NCI-H1436 (cell line): Measurements from ENCODE around the gene CCNG2.
A peak's percentile ranks its signal among the peaks of the same experiment; 100 is the strongest.

Experiments used
- DNase-seq: peaks from one replicate; lab custom pipeline; 2025; lab: John Stamatoyannopoulos, UW

The CCNG2 gene

DNA sequence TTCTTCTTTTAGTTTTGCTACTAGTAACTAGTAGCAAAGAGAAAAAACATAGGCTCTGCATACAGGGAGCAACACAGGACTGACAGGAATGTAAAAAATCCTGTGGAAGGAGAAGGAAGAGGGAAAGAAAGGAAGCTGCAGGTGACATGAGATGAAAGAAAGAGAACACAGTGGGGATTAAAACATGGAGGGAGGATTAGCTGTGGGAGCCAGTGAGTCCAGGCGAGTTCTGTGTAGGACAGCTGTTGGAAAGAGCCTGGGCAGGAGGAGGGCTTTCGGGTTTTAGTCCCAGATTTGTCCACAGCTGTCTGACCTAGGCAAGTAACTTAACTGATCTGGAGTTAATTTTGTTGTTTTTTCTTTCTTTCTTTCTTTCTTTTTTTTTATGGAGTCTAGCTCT lies 21.6 kb downstream of the CCNG2 start:
- no peak for DNase-seq

DNA sequence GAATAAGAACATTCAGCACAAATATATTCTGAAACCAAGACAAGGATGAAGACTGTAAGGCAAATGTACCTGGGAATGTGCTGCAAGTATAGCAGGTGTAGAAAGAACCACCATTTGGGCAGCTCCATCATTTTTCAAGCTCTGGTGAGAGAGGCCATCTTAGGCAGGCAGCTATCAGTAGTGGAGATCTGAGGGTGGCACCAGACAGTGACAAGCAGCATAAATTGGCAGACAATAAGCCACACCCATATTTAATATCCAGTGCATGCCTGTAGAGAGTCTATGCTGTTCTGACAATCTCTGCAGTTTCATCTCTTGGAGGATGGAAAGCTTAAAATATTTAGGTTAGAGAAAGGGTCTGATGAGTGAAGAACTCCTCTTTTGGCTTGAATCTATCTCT lies 22.5 kb downstream of the CCNG2 start:
- DNase-seq: no peak

DNA sequence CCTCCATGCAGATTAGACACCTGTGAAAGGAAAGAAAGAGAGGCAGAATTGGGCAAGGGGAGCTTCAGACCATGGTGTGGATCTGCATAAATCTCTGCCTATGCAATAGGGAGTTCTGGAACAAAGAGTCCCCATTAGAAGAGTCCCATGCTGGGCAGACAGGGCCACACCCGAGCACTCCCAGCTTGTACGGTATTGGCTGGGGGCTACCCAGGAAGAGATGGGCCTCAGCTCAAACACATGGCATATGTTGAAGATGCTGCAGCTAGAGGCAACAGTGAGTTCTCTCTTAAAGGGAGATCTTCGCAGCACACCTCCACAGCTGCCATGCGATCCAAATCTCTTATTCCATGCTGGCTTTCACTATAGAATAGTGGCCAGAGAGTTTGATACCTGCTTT lies 24.7 kb downstream of the CCNG2 start:
- no peak for DNase-seq

DNA sequence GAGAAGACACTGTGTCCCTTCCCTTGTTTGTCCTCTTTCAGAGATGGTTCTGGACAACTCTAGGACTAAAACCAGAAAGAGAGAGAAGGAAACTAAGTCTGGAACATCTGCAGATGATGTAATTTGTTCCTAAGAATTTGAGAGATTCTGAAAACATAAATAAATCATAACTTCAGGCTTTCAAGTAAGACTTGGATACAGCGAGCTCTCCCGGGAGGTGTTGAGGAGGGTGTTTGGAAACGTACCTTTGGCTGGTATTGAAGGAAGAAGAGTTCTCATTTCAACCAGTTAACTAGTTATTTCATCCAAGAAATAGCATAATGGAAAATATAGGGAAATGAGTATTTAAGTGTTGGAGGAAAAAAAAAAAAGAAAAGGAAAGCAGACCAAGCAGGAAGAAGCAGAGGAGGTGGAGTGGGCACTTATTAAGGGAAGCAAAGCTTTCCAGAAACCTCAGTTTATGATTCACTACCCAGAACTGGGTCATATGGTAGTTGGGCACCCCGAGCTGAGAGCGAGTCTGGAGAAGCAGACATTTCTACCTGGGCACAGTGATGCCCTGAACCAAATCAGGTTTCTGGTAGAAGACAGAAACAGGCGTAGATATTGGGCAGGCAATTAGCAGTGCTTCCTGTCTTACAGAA lies 26.9 kb downstream of the CCNG2 start:
- no peak for DNase-seq

DNA sequence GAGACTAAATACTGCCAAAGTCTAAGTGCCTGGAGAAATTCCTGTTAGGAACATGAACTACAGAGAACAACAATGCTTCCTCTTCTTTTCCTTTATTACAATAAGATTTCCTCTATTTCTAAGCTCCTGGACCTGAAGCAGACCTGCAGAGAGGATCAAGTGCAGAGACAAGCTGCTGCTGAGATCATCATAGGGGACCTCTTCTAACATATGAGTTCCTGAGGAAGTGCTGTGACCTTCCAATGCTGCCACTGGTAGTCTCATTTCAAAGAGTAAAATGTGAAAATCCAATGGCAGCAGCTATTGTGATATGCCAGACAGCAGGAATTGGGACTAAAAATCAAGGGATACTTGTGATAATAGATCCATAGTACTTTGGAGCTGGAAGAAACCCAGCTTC lies 28.0 kb downstream of the CCNG2 start:
- no peak for DNase-seq

DNA sequence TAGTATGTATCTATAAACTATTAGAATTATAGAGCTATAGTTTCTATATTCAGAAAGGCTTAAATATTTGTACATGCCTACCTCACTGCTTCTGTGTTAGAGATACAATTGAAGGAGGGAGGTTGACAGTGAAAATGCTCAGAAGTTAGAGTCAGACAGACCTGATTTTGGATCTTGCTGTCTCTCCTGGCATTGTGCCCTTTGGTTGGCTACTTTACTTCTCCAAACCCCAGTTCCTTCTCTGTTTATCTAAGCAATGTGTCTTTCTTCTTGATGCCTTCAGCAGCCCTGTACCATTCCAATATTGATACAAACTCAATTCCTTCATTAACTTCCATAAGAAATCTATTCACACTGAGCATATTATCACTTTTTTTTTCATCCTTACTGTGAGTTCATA lies 28.7 kb downstream of the CCNG2 start:
- DNase-seq: no peak

DNA sequence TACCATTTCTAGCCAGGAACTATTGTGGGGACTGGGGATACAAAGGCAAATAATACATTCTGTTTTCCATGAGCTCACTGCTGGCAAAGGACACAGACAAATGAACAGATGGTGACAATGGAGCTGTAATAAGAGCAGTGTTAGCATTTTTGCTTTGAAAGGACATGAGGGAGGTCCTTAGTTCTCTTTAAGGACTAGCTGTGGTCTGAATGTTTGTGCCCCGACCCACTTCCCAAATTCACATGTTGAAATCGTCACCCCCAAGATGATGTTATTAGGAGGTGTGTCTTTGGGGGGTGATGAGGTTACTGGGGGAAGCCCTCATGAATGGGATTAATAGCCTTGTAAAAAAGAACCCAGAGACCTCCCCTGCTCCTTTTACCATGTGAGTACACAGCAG lies 30.3 kb downstream of the CCNG2 start:
- peak; percentile 0 for DNase-seq

DNA sequence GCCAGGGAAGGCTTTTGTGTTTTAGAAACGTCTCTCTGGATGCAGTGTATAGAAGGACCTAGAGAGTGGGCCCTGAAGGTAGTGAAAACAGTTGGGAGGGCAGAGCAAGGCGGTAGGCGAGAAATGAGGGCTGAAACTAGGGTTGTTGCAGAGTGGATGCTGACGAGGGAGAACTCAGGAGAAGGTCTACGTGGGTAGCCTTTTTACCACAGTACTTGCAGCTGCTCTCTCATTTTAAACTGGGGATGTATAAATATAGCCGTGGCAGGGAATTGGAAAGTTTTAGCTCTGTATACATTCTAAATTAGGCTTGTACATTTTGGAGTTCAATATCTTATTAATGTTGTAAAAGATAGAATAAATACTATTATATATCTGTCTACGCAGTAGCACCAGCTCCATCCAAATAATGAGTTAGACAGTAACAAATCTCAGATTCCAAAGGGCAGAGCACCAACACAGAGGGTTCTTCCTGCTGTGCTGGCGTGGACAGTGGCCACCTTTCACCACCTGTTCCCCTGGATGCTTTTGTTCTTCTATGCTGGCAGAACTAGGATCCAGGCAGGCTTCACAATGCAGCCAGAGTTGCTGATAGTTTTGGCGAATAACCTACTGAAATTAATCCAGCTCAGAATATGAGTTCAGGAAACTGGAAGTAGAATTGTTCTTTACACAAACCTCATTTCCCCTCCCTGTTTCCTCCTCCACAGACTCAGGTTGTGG lies 31.7 kb downstream of the CCNG2 start:
- no peak for DNase-seq

DNA sequence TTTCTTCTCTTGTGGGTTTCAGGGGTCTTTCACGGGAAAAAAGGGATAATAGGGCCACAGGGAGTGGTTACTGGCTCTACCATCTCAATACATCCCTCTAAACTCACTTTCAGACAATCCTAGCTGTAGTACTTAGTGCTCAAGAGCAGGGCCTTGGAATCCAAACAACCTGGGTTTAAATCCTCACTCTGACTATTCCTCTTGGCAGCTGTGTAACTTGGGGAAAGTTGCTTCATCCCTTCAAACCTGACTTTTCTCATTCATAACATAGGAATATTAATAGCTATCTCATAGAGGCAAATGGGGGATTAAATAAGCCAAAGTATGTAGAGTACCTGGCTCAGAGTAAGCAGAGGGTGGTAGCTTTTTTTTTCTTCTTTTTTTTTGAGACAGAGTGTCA lies 32.4 kb downstream of the CCNG2 start:
- no peak for DNase-seq

DNA sequence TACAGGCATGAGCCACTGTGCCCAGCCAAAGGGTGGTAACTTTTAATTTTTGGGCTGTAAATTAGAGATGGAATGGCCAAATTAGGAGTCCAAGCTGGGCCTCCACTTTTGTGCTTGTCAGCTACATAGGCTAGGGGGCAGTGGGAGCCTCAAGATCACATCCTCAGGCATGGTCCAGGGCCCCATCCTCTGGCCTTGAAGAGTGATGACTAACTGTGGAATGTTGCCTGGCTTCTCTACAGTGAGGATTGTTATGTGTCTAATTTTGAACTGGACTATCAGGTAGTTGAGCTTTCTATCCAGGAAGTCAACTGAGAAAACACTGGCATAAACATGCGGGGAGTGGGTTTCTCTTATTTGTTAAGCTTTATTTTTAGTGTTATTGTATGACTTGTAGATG lies 33.0 kb downstream of the CCNG2 start:
- DNase-seq: no peak

DNA sequence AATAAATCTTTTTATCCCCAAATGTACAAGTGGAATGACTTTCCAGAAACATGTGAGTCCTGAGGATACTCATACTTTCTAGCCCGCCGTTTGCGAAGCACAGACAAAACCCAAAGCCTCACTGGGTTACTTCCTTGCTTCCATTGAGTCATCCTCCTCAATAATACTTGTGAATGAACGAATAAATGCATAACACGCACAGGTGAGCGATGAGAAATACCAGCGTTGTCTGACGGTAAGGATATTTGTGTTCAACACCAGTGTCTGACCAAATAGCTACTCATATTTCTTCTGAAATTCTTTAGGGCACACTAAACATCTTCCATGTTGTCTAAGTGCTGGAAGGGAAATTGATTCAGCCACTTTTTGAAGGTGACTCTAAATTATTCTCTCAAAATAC lies 36.0 kb downstream of the CCNG2 start:
- DNase-seq: no peak

DNA sequence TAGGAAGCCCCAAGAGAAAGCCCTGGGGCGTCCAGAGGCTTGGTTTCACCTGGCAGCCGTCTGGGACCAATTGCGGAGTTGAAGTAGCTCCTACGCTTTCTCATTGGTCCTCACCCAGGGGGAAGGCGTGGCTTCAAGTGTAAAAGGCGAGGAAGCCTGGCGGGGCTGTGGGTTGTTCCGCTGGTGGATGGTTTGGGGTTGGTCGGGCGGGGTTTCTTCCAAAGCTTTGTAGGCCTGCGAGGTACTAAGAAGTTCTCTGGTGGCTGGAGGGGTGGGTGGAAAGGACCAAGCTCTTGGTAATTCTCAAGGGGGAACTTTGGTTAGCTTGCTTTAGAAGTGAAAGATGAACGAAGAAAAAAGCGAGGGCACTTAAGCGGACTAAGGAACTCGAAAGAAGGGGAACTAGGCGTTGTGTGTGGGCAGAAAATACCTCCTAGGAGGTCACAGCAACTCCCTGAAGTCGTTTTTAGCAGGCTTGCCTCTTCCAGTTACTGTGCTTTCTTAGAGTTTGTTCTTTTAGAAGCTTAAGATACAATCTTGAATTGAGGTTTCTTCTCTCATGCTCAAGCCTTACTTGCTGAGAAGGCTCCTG lies 36.6 kb downstream of the CCNG2 start:
- no peak for DNase-seq

DNA sequence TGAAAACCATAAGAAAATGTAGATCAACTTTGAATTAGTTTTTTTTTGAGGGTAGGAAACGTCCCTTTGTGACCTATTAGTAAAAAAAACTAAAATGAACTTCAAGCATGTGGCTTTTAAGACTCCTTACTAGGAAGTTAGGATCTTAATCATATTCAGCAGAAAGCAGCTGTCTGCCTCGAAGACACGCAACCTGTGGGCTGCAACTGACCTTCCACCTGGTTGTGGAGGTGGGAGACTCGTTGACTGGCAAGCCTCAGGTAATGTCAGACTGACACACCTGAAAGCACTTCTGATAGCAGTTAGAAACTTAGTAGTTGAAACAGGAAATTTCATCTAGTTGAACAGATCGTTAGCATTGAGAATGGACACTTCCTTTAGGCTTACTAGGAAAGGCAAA lies 37.4 kb downstream of the CCNG2 start:
- DNase-seq: no peak

DNA sequence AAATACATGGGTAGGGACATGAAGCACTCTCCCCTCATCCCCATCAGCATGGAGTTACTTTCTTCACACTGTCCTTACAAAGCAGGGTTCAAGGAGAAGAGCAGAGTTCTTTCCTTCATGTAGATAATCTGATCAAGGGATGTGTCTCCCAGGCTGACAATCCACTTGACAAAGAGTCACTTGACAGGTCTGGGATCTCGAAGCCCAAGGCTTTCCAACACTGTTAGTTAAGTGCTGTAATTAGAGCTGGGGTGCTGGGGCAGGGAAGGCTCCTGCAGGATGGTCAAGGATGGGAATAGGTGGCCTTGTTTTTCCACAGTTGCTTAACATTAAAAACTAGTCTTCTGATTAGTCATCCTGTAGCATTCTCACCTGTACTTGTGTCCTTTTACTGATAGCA lies 38.0 kb downstream of the CCNG2 start:
- no peak for DNase-seq

DNA sequence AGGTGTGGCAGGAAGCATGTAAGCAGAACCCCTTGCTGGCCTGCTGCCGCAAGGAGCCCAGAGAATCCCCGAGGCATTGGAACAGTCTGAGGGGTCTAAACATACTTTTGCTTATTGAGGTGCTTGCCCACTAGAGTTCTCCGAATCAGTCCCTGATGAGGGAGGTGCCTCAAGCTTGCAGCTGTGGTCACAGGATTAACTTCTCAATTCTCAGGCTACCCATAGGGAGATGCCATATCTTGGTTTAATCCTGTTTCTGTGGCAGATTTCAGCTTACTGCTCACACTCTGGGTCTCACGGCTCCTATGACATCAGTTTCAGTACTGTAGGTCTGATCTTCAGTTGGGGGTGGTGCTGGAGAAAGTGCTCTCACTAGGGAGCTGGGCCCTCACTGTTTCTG lies 39.9 kb downstream of the CCNG2 start:
- DNase-seq: no peak

DNA sequence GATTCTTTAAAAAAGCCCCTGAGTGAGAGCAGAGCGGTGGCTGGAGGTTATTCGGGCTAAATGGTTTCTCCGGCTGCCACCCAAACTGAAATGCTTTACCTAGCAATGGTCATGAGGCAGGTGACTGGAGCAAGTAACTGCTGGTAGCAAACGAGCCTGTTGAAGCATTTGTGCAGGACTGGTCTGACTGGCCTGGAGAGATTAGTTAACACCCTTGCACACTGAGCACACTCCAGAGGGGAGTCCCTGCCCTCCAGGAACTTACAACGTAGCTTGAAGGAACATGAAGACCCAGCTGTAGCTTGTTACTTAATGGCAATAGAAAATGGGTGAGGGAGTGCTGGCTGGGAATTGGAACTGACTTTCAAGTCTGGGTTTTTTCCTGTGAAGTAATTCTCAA lies 40.4 kb downstream of the CCNG2 start:
- no peak for DNase-seq

DNA sequence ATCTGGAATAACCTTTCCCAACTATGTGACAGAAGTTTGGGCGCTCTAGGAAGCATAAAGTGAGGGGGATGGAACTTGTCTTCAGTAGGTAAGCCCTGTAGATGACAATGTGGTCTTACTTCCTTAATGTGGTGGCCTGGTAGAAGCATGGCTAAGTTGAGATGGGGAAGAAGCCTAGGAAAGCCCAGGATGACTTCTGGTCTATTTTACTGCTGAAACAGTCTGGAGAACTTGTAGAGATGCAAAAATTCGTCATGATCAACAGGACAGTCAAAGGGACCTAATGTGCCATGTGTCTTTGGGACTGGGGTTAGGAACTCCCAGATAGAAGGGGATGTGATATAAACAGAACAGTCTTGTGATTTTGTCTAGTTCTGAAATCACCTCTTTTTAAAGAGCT lies 40.8 kb downstream of the CCNG2 start:
- DNase-seq: no peak

DNA sequence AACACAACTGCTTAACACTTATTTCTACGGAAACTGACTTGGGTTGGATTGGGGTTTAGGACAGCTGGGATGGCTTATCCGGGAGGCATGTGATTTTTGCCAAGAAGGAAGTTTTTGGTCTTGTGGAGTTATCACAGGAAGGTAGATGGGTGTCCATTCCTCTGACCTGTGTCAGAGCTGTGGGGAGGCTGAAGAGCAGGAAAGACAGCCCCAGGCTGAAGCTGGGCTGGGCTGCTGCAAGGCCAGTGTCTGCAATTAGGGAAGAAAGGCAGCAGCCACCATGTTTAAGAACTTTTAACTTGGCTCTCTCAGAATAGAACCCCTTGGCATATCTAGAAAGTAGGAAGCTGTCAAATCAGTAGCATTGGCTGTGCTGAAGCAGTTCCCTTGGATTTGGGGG lies 42.3 kb downstream of the CCNG2 start:
- DNase-seq: no peak

DNA sequence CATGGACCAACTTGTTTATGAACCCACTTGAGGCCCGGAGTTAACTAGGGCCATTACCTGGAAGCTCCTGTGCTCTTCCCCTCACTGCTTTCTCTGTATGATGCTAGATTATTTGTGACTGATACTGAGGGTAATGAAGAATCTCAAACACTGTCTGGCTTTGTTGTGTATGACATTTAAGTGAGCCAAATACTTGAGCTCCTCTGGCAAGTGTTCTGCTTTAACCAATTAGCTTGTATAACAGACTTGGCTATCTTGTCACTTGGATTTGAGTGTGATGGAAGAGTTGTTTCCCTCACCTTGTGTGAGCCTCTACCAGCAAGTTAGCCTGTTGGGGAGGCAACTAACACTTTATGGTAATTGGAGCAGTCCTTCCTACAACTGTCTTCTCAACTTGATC lies 42.7 kb downstream of the CCNG2 start:
- DNase-seq: no peak

DNA sequence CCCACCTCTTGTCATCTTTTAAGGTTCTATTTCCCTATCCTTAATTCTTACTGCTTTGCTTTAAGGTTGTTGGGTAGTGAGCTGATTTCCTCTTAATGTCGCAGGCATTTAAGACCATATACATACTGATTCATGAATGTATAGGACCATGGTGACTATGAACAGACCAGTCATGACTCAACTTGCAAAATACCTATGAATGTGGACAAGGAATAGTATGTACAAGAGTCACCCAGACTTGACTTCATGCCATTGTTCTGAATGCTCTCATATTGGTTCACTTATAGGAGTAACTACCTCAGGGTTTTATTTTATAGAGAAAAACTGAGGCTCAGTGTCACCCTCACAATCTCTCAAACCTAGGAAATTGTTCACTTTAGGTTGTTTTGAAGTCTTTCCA lies 44.3 kb downstream of the CCNG2 start:
- DNase-seq: no peak

DNA sequence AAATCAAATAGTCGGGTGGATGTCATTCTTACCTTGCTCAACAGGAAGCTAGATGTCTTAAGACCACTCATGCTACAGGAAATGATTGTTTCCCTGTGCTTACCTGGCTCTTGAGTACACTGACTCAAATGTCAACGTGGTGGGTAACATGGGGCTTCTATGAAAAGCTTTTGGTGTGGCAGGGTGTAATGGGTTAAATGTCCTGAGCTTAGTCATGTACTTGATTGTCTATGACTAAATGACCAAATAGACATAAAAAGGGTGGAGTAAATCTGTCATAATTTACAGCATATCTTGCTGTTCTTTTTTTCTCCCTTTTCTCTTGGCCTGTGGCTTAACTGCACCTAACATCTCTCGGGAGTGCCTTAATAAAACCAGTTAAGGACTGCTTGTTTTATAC lies 44.9 kb downstream of the CCNG2 start:
- no peak for DNase-seq

DNA sequence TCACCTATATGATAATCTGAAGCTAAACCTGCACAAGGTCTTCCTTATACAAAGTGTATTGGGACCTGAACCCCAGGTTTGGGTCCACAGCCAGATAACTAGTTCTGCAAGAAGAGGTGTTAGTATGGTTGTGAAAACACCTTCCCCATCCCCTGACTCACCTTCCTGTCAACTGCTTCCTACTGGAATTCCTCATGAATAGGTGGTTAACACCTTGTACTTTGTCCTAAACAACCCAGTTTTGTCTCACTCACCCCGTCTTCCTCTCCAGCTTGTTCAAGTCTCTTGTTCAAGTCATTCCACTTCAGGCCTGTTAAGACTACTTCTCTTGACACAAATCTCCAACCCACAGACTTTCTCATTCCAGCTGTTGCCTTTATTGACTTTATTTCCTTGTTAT lies 45.5 kb downstream of the CCNG2 start:
- no peak for DNase-seq

DNA sequence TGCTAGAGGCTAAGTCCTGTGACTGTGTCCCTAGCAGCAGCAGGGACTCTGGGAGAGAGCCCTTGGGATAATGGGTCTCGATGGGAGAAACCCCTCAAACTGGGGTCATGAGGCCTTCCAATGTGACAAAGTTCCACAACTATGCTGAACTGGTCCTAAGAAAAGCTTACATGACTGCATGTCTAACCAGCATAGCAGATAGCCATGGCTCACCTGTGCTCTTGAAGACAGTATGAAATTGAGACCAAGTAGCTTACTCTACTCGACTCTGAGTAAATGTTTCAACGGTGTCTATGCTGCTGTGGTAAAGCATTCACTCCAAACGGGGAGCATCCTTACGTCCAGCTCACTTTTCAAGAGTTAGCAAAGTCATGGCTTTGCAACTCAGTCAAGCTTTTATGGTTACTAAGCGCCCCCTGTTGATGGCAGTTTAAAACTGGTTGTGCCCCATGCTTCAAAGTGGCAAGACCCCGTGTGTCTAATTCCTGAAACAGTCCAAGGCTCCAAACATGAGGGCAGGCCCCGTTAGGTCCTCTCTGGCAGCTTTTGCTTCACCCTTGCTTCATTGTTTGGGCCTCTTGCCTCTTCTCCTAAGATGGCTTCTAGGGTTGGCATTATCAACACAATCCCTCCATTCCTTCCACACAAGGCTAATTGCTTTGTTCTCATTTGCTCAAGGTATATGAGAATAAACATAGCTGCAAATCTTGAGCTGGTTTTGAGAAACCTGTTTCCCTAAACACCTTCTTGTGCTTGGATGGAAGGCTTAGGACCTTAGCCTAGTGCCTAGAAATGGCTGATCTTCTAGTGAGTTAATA lies 46.6 kb downstream of the CCNG2 start:
- peak; percentile 52 for DNase-seq
